ENCODE data around the gene USHBP1. TPM values are rescaled to one million over a fixed set of nuclear protein-coding genes. Genes with fewer than 3 reads are reported as not detected.

The USHBP1 gene
- total RNA-seq, 2 donors from 2014 or later = 4.3 to 6.6 TPM

DNA sequence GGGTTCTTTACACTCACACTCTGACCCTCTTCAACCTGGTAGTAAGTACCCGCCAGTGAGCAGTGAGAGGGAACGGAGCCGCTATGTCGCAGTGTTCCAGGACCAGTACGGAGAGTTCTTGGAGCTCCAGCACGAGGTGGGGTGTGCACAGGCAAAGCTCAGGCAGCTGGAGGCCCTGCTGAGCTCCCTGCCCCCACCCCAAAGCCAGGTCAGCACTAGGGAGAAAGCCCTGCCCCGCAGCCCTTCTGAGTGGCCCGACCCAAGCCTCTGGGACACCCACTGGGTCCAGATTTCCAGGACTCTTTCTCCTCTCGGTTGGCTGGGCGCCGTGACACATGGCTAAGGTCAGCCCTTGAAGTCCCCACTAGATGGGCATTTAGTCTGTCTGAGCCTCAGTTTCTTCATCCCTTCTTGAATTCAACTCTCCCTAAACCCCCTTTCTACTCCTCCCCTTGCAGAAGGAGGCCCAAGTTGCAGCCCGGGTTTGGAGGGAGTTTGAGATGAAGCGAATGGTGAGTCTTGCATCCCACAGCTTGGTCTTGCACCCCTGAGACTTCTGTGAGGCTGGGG, 36.7 kb downstream of the USHBP1 start:
- no peak overlapping the region for H3K4me3 ChIP-seq
- H3K4me1 ChIP-seq = peaks cover 0 to 18% of the 10 kb centered on the region in 2 donors
- DNase-seq (ENCODE audit: low spot score) = no peak

DNA sequence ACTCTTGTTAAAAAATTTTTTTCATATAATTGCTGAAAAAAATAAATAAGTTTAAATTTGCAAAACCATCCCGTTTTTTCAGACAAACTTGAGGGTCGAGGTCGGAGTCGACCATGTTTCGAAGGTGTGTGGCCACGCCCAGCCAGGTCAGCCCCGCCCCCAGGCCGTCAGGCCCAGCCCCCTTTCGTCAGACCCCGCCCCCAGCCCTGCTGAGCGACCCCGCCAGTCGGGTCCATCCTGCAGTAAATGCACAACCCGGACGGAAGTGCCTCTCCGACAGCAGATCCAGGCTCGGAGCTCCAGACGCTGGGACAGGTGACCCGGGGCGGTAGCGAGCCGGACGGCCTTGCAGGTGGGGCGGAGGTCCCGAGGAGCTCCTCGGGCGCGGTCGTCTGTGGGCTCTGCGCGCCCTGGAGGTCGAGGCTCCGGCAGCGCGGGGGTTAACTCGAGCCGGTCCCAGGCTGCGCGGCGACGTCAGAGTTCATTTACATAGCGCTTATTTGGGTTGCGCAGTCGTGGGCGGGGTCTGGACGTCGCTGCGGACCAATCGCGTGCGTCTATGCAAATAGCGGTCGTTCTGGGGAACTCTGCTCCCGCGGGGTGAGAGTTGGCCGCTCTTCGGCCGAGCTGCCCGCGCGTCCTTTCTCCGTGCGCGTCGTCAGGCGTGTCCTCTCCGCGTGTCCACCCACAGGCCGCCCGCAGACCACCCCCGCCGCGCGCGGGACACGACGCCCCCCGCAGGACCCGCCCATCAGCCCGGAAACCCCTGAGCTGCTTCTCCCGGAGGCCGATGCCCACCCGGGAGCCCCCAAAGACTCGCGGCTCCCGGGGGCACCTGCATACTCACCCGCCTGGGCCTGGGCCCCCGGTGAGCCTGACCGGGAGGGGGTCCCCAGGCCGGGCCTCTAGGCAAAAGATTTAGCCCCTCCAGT, 38.3 kb downstream of the USHBP1 start, which contains the start of gene OCEL1:
Gene OCEL1, plus strand, starts transcription at position 225 of the 932 bp plus-strand sequence. Its CDS starts 22 bp downstream, at position 247.
- TF ChIP-seq, protein P1, sequence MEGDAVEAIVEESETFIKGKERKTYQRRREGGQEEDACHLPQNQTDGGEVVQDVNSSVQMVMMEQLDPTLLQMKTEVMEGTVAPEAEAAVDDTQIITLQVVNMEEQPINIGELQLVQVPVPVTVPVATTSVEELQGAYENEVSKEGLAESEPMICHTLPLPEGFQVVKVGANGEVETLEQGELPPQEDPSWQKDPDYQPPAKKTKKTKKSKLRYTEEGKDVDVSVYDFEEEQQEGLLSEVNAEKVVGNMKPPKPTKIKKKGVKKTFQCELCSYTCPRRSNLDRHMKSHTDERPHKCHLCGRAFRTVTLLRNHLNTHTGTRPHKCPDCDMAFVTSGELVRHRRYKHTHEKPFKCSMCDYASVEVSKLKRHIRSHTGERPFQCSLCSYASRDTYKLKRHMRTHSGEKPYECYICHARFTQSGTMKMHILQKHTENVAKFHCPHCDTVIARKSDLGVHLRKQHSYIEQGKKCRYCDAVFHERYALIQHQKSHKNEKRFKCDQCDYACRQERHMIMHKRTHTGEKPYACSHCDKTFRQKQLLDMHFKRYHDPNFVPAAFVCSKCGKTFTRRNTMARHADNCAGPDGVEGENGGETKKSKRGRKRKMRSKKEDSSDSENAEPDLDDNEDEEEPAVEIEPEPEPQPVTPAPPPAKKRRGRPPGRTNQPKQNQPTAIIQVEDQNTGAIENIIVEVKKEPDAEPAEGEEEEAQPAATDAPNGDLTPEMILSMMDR (IDR thresholded peaks at IDR 0.05) = no peak
- Histone ChIP-seq H3K36me3 (peaks cover 1% of the 10 kb centered on the region), H3K9me3 (no peaks in the 10 kb centered on the region), H3K4me3 (peak within 1 kb of the TSS; percentile 51 to 70), H3K4me1 (peaks cover 0 to 18% of the 10 kb centered on the region in 2 donors), H3K27me3 (no peaks in the 10 kb centered on the region), H3K27ac (peak within 1 kb of the TSS; percentile 85 to 86)
- DNase-seq (ENCODE audit: low spot score) = peak; percentile 99

More for the DNA sequence above, 36.7 kb downstream of the USHBP1 start:
- Histone ChIP-seq H3K27ac (no peak overlapping the region), H3K9me3 (no peaks in the 10 kb centered on the region), H3K27me3 (no peaks in the 10 kb centered on the region), H3K36me3 (peaks cover 17% of the 10 kb centered on the region)
- TF ChIP-seq, protein P1 (IDR thresholded peaks at IDR 0.05) = no peak

DNA sequence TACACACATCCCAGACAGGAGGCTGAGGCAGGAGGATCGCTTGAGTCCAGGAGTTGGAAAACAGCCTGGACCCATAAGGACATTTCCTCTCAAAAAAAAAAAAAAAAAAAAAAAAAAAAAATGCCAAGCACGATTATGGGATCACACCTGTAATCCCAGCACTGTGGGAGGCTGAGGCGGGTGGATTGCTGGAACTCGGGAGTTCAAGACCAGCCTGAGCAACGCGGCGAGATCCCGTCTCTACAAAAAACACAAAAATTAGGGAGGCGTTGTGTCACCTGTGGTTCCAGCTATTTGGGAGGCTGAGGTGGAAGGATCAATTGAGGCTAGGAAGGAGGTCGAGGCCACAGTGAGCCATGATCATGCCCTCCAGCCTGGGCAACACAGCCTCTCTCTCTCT, 39.5 kb downstream of the USHBP1 start:
- no peak for DNase-seq (ENCODE audit: low spot score)
- peaks cover 0 to 22% of the 10 kb centered on the region in 2 donors for H3K4me1 ChIP-seq
- H3K4me3 ChIP-seq = no peak overlapping the region
- H3K27ac ChIP-seq = no peak overlapping the region
- H3K36me3 ChIP-seq = no peaks in the 10 kb centered on the region
- TF ChIP-seq, protein P1 (IDR thresholded peaks at IDR 0.05) = no peak
- no peaks in the 10 kb centered on the region for H3K27me3 ChIP-seq
- no peaks in the 10 kb centered on the region for H3K9me3 ChIP-seq

DNA sequence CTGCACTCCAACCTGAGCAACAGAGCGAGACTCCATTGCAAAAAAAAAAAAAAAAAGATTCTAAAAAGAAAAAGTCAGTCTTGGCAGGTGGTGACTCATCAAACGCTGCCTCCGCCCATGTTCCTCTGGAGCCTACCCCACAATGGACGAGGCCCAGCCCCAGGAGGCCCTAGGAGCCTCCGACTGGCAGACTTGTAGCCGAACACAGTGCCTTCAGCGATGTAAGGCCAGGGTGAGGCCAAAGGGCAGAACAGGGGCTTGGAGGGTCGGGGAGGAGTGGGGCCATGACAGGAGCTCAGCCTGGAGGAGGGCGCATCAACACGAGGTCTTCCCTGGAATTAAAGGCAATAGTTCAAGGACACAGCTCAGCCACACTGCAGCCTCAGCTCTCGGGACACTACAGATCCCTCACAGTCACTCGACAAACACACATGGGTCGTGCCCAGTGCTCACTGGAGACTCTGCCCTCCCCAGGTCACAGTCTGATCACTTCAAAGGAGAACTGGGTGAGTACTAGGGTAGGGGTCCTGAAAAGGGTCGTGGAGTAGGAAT, 44.3 kb downstream of the USHBP1 start:
- H3K36me3 ChIP-seq = peaks cover 18% of the 10 kb centered on the region
- H3K27me3 ChIP-seq = no peaks in the 10 kb centered on the region
- H3K4me3 ChIP-seq = no peak overlapping the region
- H3K4me1 ChIP-seq = peaks cover 0 to 12% of the 10 kb centered on the region in 2 donors
- no peaks in the 10 kb centered on the region for H3K9me3 ChIP-seq
- TF ChIP-seq, protein P1 (IDR thresholded peaks at IDR 0.05) = no peak
- peak; percentile 75 for DNase-seq (ENCODE audit: low spot score)
- H3K27ac ChIP-seq = no peak overlapping the region

DNA sequence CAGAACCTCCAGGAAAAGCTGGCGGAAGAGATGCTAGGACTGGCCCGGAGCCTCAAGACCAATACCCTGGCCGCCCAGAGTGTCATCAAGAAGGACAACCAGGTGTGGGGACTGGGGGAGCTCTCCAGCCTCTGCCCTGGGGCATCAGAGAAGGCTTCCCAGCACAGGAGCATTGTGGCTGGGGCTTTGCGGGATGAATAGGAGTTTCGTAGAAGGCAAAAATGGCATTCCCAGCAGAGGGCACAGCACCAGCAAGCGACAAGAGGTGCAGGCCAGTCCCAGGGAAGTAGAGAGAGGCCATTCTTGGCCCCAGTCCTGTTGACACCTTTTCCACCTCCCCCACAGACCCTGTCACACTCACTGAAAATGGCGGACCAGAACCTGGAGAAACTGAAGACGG, 45.3 kb downstream of the USHBP1 start:
- no peaks in the 10 kb centered on the region for H3K27me3 ChIP-seq
- H3K36me3 ChIP-seq = peaks cover 18% of the 10 kb centered on the region
- no peaks in the 10 kb centered on the region for H3K9me3 ChIP-seq
- no peak for DNase-seq (ENCODE audit: low spot score)
- H3K27ac ChIP-seq = no peak overlapping the region
- peaks cover 0 to 17% of the 10 kb centered on the region in 2 donors for H3K4me1 ChIP-seq
- TF ChIP-seq, protein P1 (IDR thresholded peaks at IDR 0.05) = no peak
- no peak overlapping the region for H3K4me3 ChIP-seq
